Measurements from ENCODE around the gene OR11H7.
"Not testable (repeated sequence)": the region's sequence is repeated elsewhere in the genome, so short reads cannot be mapped to it uniquely, and the experiment has no call there.

OR11H7 gene

DNA sequence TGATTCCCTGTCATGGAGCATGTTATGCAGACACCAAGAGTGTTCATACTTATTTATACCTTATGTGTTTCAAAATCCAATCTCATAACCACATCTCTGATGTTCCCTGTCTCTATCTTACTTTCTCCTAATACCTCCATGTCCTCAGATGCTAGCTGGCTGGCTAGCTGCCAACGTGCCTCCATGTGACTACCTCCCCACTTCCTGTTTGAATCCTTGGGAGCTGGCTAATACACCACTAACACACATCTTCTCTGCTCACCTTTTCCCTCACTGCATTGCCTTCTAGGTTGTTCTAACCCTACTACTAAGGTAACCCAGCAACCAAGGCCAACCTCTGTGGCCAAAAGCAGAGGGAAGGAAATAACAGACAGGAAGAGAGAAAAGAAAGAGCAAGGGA is 49.6 kb downstream of the OR11H7 start:
- DNase-seq (ENCODE audit: low spot score): no peak

GRCh38 chr14:20280265-20280664 is 51.5 kb downstream of the OR11H7 start:
- DNase-seq (ENCODE audit: low spot score): not testable (repeated sequence)
